IMR-90 (cell line): ENCODE results near the gene CST9. TPM values are rescaled to one million over a fixed set of nuclear protein-coding genes. Genes with fewer than 3 reads are reported as not detected.

Experiments used
- ATAC-seq: fragments of 200-7000 bp; cut with Tn5 transposase; 2 replicates; pipeline ENCODE4 v1.9.1; 2020; ENCODE audit warnings: low read depth, mild to moderate bottlenecking, moderate library complexity
- BruUV-seq: library from RNA; stranded (reverse); fragments of 400-500 nt; replicated peaks from 2 replicates; lab custom pipeline; 2021; lab: Mats Ljungman, UMichigan
- CTCF ChIA-PET: fragments of 300-600 bp; formaldehyde crosslinking; extraction: SDS; loops from one replicate; lab custom pipeline; 2021; ENCODE audit warnings: antibody characterized with exemption; lab: Yijun Ruan, JAX
- POLR2A ChIA-PET: fragments of 300-600 bp; sonication (Branson Sonifier 250); formaldehyde crosslinking; loops from one replicate; lab custom pipeline; 2022; ENCODE audit warnings: antibody characterized with exemption; ENCODE audit not compliant: unreplicated experiment; lab: Charles Lee
- DNase-seq: peaks from one replicate; pipeline ENCODE4 v3.0.0; 2013
- H2AFZ ChIP-seq: replicated peaks from 2 replicates; pipeline ENCODE3; 2013; ENCODE audit warnings: low read length, mild to moderate bottlenecking; ENCODE audit not compliant: poor library complexity
- H2AK5ac ChIP-seq: 2 replicates; pipeline ENCODE4 v1.6.1; 2013; ENCODE audit warnings: low read depth, low read length, inconsistent platforms
- H2AK9ac ChIP-seq: replicated peaks from 2 replicates; pipeline ENCODE3; 2013; ENCODE audit warnings: mild to moderate bottlenecking, low read depth, low read length, moderate library complexity; ENCODE audit not compliant: poor library complexity
- H2BK120ac ChIP-seq: 2 replicates; pipeline ENCODE4 v1.6.1; 2013; ENCODE audit warnings: low read depth, low read length, inconsistent platforms
- H2BK15ac ChIP-seq: 3 replicates; pipeline ENCODE4 v1.6.1; 2013; ENCODE audit warnings: low read depth, low read length, inconsistent platforms
- H2BK20ac ChIP-seq: 2 replicates; pipeline ENCODE4 v1.6.1; 2013; ENCODE audit warnings: low read depth, mild to moderate bottlenecking, inconsistent platforms, low read length, moderate library complexity
- H2BK5ac ChIP-seq: 2 replicates; pipeline ENCODE4 v1.6.1; 2013; ENCODE audit warnings: mild to moderate bottlenecking, low read depth, low read length, inconsistent platforms; ENCODE audit not compliant: poor library complexity, severe bottlenecking
- H3K14ac ChIP-seq: replicated peaks from 2 replicates; pipeline ENCODE4 v1.6.1; 2013; ENCODE audit warnings: low read depth, low read length, inconsistent platforms
- H3K18ac ChIP-seq: 2 replicates; pipeline ENCODE4 v1.6.1; 2013; ENCODE audit warnings: low read depth, low read length, control low read depth
- H3K23ac ChIP-seq: 2 replicates; pipeline ENCODE4 v1.6.1; 2013; ENCODE audit warnings: low read depth, low read length, inconsistent platforms
- H3K27ac ChIP-seq: 2 replicates; pipeline ENCODE4 v1.5.1; 2013; ENCODE audit warnings: mild to moderate bottlenecking, control low read depth, low read length; ENCODE audit not compliant: insufficient read depth
- H3K27me3 ChIP-seq: 2 replicates; pipeline ENCODE4 v1.6.1; 2013; ENCODE audit warnings: low read length; ENCODE audit not compliant: control insufficient read depth, insufficient read depth
- H3K36me3 ChIP-seq: 2 replicates; pipeline ENCODE4 v1.6.1; 2013; ENCODE audit warnings: low read length, mixed read lengths; ENCODE audit not compliant: control insufficient read depth, insufficient read depth
- H3K4ac ChIP-seq: 2 replicates; pipeline ENCODE4 v1.6.1; 2013; ENCODE audit warnings: low read depth, low read length, inconsistent platforms
- H3K4me1 ChIP-seq: 2 replicates; pipeline ENCODE4 v1.6.1; 2013; ENCODE audit warnings: low read length, mixed read lengths; ENCODE audit not compliant: control insufficient read depth, insufficient read depth
- H3K4me2 ChIP-seq: 2 replicates; pipeline ENCODE4 v1.6.1; 2013; ENCODE audit warnings: low read depth, mild to moderate bottlenecking, control low read depth, low read length, moderate library complexity
- H3K4me3 ChIP-seq: 2 replicates; pipeline ENCODE4 v1.5.1; 2013; ENCODE audit warnings: low read depth, mild to moderate bottlenecking, control low read depth, low read length, moderate library complexity; ENCODE audit not compliant: insufficient read depth
- H3K56ac ChIP-seq: 2 replicates; pipeline ENCODE4 v1.6.1; 2013; ENCODE audit warnings: low read length, inconsistent platforms; ENCODE audit not compliant: insufficient read depth; ENCODE audit errors: extremely low read depth
- H3K79me1 ChIP-seq, 2 experiments: 2 replicates each; pipeline ENCODE4 v1.6.1; 2013; ENCODE audit warnings: low read length in 2 of 2, inconsistent platforms in 1 of 2, low read depth in 1 of 2
- H3K9ac ChIP-seq: 2 replicates; pipeline ENCODE4 v1.6.1; 2013; ENCODE audit warnings: low read depth, low read length, control low read depth
- H3K9me1 ChIP-seq: 2 replicates; pipeline ENCODE4 v1.6.1; 2013; ENCODE audit warnings: low read length, inconsistent platforms; ENCODE audit not compliant: insufficient read depth
- H3K9me3 ChIP-seq: 2 replicates; pipeline ENCODE4 v1.6.1; 2013; ENCODE audit warnings: low read length; ENCODE audit not compliant: control insufficient read depth, insufficient read depth
- H4K20me1 ChIP-seq: 2 replicates; pipeline ENCODE4 v1.6.1; 2013; ENCODE audit warnings: low read length, inconsistent platforms; ENCODE audit not compliant: insufficient read depth
- H4K5ac ChIP-seq: 2 replicates; pipeline ENCODE4 v1.6.1; 2013; ENCODE audit warnings: mild to moderate bottlenecking, low read depth, low read length, control low read depth
- H4K8ac ChIP-seq, 2 experiments: 2 replicates each; pipeline ENCODE4 v1.6.1; 2013; ENCODE audit warnings: low read depth in 2 of 2, low read length in 2 of 2, control low read depth in 1 of 2, inconsistent platforms in 1 of 2
- H4K91ac ChIP-seq: 2 replicates; pipeline ENCODE4 v1.6.1; 2013; ENCODE audit warnings: low read depth, low read length, inconsistent platforms; ENCODE audit not compliant: insufficient read depth
- BHLHE40 ChIP-seq: fragments of 150-350 bp; IDR thresholded peaks from 2 replicates; pipeline ENCODE4 v1.6.1; 2016; ENCODE audit warnings: mild to moderate bottlenecking, low read depth, low read length
- CEBPB ChIP-seq: IDR thresholded peaks from 2 replicates; pipeline ENCODE4 v1.6.1; 2012; ENCODE audit warnings: low read depth, low read length, improper control_type of control experiment
- CHD1 ChIP-seq: IDR thresholded peaks from 2 replicates; pipeline ENCODE4 v1.6.1; 2012; ENCODE audit warnings: low read depth, low read length, improper control_type of control experiment
- CTCF ChIP-seq: conservative IDR thresholded peaks from 2 replicates; pipeline ENCODE4 v1.5.1; 2012; ENCODE audit warnings: mild to moderate bottlenecking, low read depth, low read length, improper control_type of control experiment
- ELK1 ChIP-seq: fragments of 150-350 bp; IDR thresholded peaks from 2 replicates; pipeline ENCODE4 v1.6.1; 2016; ENCODE audit warnings: low read depth, mild to moderate bottlenecking, low read length, moderate library complexity, borderline replicate concordance
- FOS ChIP-seq: fragments of 150-350 bp; IDR thresholded peaks from 2 replicates; pipeline ENCODE4 v1.6.1; 2016; ENCODE audit warnings: low read depth, low read length
- MAFK ChIP-seq: IDR thresholded peaks from 2 replicates; pipeline ENCODE4 v1.6.1; 2012; ENCODE audit warnings: low read depth, low read length, improper control_type of control experiment
- MAZ ChIP-seq: IDR thresholded peaks from 2 replicates; pipeline ENCODE4 v1.6.1; 2012; ENCODE audit warnings: low read depth, mild to moderate bottlenecking, low read length, improper control_type of control experiment, moderate library complexity, borderline replicate concordance
- MXI1 ChIP-seq: IDR thresholded peaks from 2 replicates; pipeline ENCODE4 v1.6.1; 2012; ENCODE audit warnings: low read depth, mild to moderate bottlenecking, low read length, moderate library complexity, borderline replicate concordance
- NFE2L2 ChIP-seq: fragments of 150-350 bp; IDR thresholded peaks from 2 replicates; pipeline ENCODE4 v1.6.1; 2016; ENCODE audit warnings: low read depth, mild to moderate bottlenecking, low read length
- POLR2A ChIP-seq: IDR thresholded peaks from 2 replicates; pipeline ENCODE4 v1.6.1; 2012; ENCODE audit warnings: mild to moderate bottlenecking, low read depth, low read length
- RAD21 ChIP-seq: IDR thresholded peaks from 2 replicates; pipeline ENCODE4 v1.6.1; 2012; ENCODE audit warnings: low read length, improper control_type of control experiment
- RCOR1 ChIP-seq: IDR thresholded peaks from 2 replicates; pipeline ENCODE4 v1.6.1; 2012; ENCODE audit warnings: mild to moderate bottlenecking, low read length, improper control_type of control experiment; ENCODE audit not compliant: insufficient replicate concordance
- RFX5 ChIP-seq: IDR thresholded peaks from 2 replicates; pipeline ENCODE4 v1.8.0; 2012; ENCODE audit warnings: low read depth, mild to moderate bottlenecking, low read length, moderate library complexity
- SMC3 ChIP-seq: fragments of 150-350 bp; IDR thresholded peaks from 2 replicates; pipeline ENCODE4 v1.6.1; 2016; ENCODE audit warnings: low read depth, mild to moderate bottlenecking, antibody characterized with exemption, low read length, moderate library complexity
- USF2 ChIP-seq: fragments of 150-350 bp; IDR thresholded peaks from 2 replicates; pipeline ENCODE4 v1.6.1; 2017; ENCODE audit warnings: mild to moderate bottlenecking, antibody characterized with exemption, low read length, low read depth
- WGBS, 2 experiments: methylation state at CpG; one replicate each; pipeline versions ENCODE4 v1.1.5 to v1.1.7; 2013; ENCODE audit warnings: missing lambda C conversion rate in 2 of 2; ENCODE audit not compliant: insufficient read length in 1 of 2; ENCODE audit errors: extremely low coverage in 2 of 2; 5-methylcytosine and 5-hydroxymethylcytosine counted together
- dilution Hi-C: fragments of 300-500 bp; cut with HindIII; formaldehyde crosslinking; loops from one replicate; pipeline ENCODE4 v1.14.3; 2018; ENCODE audit warnings: low sequenced_read_pairs; ENCODE audit not compliant: unreplicated experiment
- in situ Hi-C: fragments of 300-500 bp; cut with MboI; formaldehyde crosslinking; loops from 3 replicates; pipeline ENCODE4 v1.14.3; 2019; ENCODE audit warnings: low sequenced_read_pairs, inconsistent platforms, mixed read lengths
- intact Hi-C: fragments of 100-400 bp; cut with micrococcal nuclease; formaldehyde crosslinking; loops from 2 replicates; pipeline ENCODE4 v1.10.0; 2022
- polyA plus RNA-seq, 3 experiments: library from polyadenylated mRNA; depleted of rRNA; stranded (reverse); fragments of >200 nt; gene quantifications; 2 replicates each; pipeline ENCODE4 v1.2.3, GENCODE V29; 2012; ENCODE audit warnings: low replicate concordance in 1 of 3
- total RNA-seq: library from RNA; depleted of rRNA; stranded (reverse); fragments of >200 nt; gene quantifications from 2 replicates; pipeline ENCODE4 v1.2.3, GENCODE V29; 2012

The CST9 gene
- total and polyA plus RNA-seq, 2 of the 4 experiments (the other 2 are of a cell fraction) = not detected

- Histone ChIP-seq H2BK5ac (no peak overlapping the region), H3K27ac (no peak overlapping the region), H4K8ac (no peak overlapping the region), H2AK5ac (no peak overlapping the region), H2AFZ (no peak overlapping the region), H2AK9ac (no peak overlapping the region), H3K9ac (no peak overlapping the region), H2BK20ac (no peak overlapping the region), H4K91ac (no peak overlapping the region), H2BK15ac (no peak overlapping the region), H4K20me1 (no peaks in the 10 kb centered on the region), H2BK120ac (no peak overlapping the region), H3K4ac (no peak overlapping the region), H3K79me1 (no peaks in the 10 kb centered on the region), H3K14ac (no peak overlapping the region), H3K4me3 (no peak overlapping the region), H3K27me3 (peaks cover 13% of the 10 kb centered on the region), H3K9me1 (no peaks in the 10 kb centered on the region; the same call in 1 of the 2 replicates), H3K56ac (no peak overlapping the region), H3K36me3 (no peaks in the 10 kb centered on the region), H3K4me2 (no peak overlapping the region), H4K5ac (no peak overlapping the region), H3K9me3 (no peaks in the 10 kb centered on the region), H3K4me1 (no peaks in the 10 kb centered on the region), H3K18ac (no peak overlapping the region), H3K23ac (no peak overlapping the region)
- CTCF ChIA-PET = no interaction called here
- DNase-seq (no peak), ATAC-seq (no peak)
- BruUV-seq = no TSS peak
- TF ChIP-seq CEBPB (no peak), RCOR1 (no peak), USF2 (no peak), FOS (no peak), POLR2A (no peak), CTCF (no peak), RAD21 (no peak), CHD1 (no peak), SMC3 (no peak), BHLHE40 (no peak), MAZ (no peak), ELK1 (no peak), RFX5 (no peak), MAFK (no peak), NFE2L2 (no peak), MXI1 (no peak)
- POLR2A ChIA-PET = no interaction called here
- 33% methylated on average over 3 of the region's 5 CpGs; no CpG with 5 or more reads in 1 of the 2 experiments for WGBS, 2 experiments
- in situ Hi-C loops = no loop called here
- dilution Hi-C loops = no loop called here
- intact Hi-C loops = no loop called here
Observed at GRCh38 chr20:23614163-23614562, 8.4 kb upstream of the CST9 start.
